Measurements from ENCODE around the gene DET1.

The DET1 gene

GRCh38 chr15:88579322-88579721, 32.8 kb upstream of the DET1 start:
- H3K9me3 ChIP-seq = peaks cover 0 to 10% (median 6%) of the 10 kb centered on the region in 3 donors
- intact Hi-C loops (cut with DNase I; ENCODE audit: low total_unique reads) = no loop called here
- H3K27ac ChIP-seq = no peak overlapping the region
- H3K4me1 ChIP-seq = no peaks in the 10 kb centered on the region
- no peak overlapping the region for H3K4me3 ChIP-seq
- no peaks in the 10 kb centered on the region for H3K36me3 ChIP-seq
- TF ChIP-seq CTCF (IDR thresholded peaks at IDR 0.05) = no peak
- DNase-seq = no peak
- H3K27me3 ChIP-seq = no peaks in the 10 kb centered on the region

DNA sequence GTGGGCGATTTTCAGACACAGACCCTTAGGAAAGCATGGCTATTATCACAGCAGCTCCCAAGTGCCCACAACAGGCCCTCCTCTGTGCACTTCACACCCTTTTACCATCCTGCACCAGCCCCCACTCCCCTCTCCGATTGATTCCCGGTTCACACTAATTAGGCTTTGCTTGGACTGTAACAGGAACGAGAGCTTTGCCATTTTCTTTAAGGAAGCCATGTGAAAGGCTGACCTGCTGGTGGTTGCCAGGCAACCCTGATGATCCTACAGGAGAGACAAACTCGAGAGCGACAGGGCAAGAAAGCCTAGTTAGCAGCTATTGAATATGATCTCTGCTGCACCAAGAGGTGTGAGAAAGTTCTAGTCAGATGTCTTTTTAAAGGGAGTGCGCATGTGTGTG, 28.2 kb upstream of the DET1 start:
- intact Hi-C loops (cut with DNase I; ENCODE audit: low total_unique reads) = no loop called here
- Histone ChIP-seq H3K4me1 (no peaks in the 10 kb centered on the region), H3K36me3 (no peaks in the 10 kb centered on the region), H3K9me3 (no peaks in the 10 kb centered on the region), H3K27ac (no peak overlapping the region), H3K27me3 (peaks cover 0 to 6% of the 10 kb centered on the region in 2 donors), H3K4me3 (no peak overlapping the region)
- TF ChIP-seq CTCF (IDR thresholded peaks at IDR 0.05) = no peak
- DNase-seq = no peak

GRCh38 chr15:88574077-88574476, 27.6 kb upstream of the DET1 start:
- no peak for TF ChIP-seq CTCF (IDR thresholded peaks at IDR 0.05)
- Histone ChIP-seq H3K4me3 (no peak overlapping the region), H3K36me3 (no peaks in the 10 kb centered on the region), H3K9me3 (no peaks in the 10 kb centered on the region), H3K27me3 (peaks cover 0 to 6% of the 10 kb centered on the region in 2 donors), H3K4me1 (no peaks in the 10 kb centered on the region), H3K27ac (no peak overlapping the region)
- DNase-seq = no peak
- intact Hi-C loops (cut with DNase I; ENCODE audit: low total_unique reads) = no loop called here

DNA sequence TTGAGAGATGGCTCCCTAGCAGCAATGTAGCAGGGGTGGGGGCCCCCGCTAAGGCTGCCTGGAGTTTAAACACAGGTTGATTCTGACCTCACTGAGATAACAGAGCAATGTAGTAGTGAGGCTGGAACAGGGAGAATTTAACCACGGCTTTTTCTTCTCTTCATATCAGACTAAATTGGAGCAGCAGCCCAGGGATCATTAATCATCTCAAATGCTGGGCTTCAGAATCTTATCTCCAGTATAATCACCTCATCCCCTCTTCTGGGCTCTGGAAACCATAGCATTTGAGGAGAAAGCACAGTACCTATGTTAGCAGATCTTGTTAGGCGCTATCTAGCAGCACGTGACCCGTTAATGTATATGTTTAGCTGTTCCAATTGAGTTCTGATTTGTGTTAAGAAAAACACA, 25.4 kb upstream of the DET1 start:
- H3K4me1 ChIP-seq = no peaks in the 10 kb centered on the region
- peaks cover 0 to 10% of the 10 kb centered on the region in 2 donors for H3K27me3 ChIP-seq
- no peak overlapping the region for H3K4me3 ChIP-seq
- intact Hi-C loops (cut with DNase I; ENCODE audit: low total_unique reads) = no loop called here
- H3K9me3 ChIP-seq = no peaks in the 10 kb centered on the region
- no peak for DNase-seq
- no peak overlapping the region for H3K27ac ChIP-seq
- no peaks in the 10 kb centered on the region for H3K36me3 ChIP-seq
- no peak for TF ChIP-seq CTCF (IDR thresholded peaks at IDR 0.05)

GRCh38 chr15:88571153-88571851, 24.8 kb upstream of the DET1 start:
- H3K9me3 ChIP-seq = no peaks in the 10 kb centered on the region
- no peak overlapping the region for H3K27ac ChIP-seq
- TF ChIP-seq CTCF (IDR thresholded peaks at IDR 0.05) = no peak
- DNase-seq = no peak
- no peaks in the 10 kb centered on the region for H3K36me3 ChIP-seq
- H3K27me3 ChIP-seq = peaks cover 0 to 10% of the 10 kb centered on the region in 2 donors
- no peak overlapping the region for H3K4me3 ChIP-seq
- no peaks in the 10 kb centered on the region for H3K4me1 ChIP-seq
- intact Hi-C loops (cut with DNase I; ENCODE audit: low total_unique reads) = no loop called here

DNA sequence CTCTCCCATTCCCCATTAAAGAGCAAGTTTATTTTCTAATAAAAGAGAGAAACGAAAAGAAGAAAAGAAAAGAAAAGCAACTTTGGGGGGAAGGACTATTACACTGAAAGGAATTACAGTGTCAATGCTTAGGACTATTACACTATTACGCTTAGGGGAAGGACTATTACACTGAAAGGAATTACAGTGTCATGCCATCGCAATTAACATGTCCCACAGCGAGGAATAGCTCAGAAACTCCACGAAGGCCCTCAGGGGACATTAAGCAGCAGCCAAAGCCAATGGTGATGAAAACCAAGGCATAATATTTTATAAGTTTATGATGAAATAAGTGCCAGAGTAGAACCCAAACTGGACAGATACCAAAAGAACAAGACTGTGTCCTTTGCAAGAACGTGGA, 22.1 kb upstream of the DET1 start:
- Histone ChIP-seq H3K9me3 (no peaks in the 10 kb centered on the region), H3K4me1 (no peaks in the 10 kb centered on the region), H3K27me3 (peaks cover 0 to 10% of the 10 kb centered on the region in 2 donors), H3K36me3 (no peaks in the 10 kb centered on the region), H3K27ac (no peak overlapping the region), H3K4me3 (no peak overlapping the region)
- DNase-seq = no peak
- no peak for TF ChIP-seq CTCF (IDR thresholded peaks at IDR 0.05)
- intact Hi-C loops (cut with DNase I; ENCODE audit: low total_unique reads) = no loop called here
